SU-DHL-6 (cell line): ENCODE results near the gene NLGN1.

ENCODE experiments used
- EZH2phosphoT487 ChIP-seq: fragments of 200-600 bp; sonication (generic), shearing (Covaris generic); conservative IDR thresholded peaks from 2 replicates; pipeline ENCODE4 v1.6.1; 2018; ENCODE audit warnings: mild to moderate bottlenecking, antibody characterized with exemption, low read length, moderate library complexity, mixed read lengths
- TF ChIP-seq, protein P1 (sequence below): fragments of 200-600 bp; sonication (generic); IDR thresholded peaks from one replicate; pipeline ENCODE4 v1.5.1; 2017; ENCODE audit warnings: antibody characterized with exemption, mild to moderate bottlenecking, low read length, moderate library complexity; ENCODE audit not compliant: insufficient read depth, poor library complexity, severe bottlenecking

DNA sequence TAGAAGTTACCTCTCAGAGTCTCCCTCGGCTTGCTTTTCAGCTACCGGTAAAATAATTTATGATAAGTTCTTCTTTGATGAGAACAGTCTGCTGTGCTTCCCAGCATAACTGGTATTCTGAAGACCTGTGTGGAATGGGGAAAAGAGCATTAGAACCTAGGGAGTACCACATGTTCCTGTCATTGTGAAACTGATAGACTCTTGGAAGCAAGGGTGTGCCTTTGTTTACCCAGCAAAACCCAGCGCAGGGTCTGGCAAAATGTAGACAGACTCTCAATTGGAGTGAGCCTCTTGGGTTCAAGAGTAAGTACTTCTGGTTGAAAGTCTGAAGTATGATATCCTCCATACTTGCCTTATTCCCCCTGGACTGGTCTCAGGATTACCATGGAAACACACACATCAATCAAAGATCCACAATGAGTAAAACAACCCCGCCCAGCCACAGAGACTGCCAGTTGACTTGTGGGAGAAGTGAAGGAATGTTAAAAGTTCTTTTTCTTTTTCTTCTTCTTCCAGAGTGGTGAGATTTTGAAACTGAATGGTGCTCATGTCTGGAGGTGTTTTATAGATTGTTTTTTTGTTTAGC is 809.2 kb downstream of the NLGN1 start:
- TF ChIP-seq, protein P1, sequence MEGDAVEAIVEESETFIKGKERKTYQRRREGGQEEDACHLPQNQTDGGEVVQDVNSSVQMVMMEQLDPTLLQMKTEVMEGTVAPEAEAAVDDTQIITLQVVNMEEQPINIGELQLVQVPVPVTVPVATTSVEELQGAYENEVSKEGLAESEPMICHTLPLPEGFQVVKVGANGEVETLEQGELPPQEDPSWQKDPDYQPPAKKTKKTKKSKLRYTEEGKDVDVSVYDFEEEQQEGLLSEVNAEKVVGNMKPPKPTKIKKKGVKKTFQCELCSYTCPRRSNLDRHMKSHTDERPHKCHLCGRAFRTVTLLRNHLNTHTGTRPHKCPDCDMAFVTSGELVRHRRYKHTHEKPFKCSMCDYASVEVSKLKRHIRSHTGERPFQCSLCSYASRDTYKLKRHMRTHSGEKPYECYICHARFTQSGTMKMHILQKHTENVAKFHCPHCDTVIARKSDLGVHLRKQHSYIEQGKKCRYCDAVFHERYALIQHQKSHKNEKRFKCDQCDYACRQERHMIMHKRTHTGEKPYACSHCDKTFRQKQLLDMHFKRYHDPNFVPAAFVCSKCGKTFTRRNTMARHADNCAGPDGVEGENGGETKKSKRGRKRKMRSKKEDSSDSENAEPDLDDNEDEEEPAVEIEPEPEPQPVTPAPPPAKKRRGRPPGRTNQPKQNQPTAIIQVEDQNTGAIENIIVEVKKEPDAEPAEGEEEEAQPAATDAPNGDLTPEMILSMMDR: no peak
- TF ChIP-seq EZH2phosphoT487: no peak
